ENCODE data around the gene EBPL.

Gene EBPL

DNA sequence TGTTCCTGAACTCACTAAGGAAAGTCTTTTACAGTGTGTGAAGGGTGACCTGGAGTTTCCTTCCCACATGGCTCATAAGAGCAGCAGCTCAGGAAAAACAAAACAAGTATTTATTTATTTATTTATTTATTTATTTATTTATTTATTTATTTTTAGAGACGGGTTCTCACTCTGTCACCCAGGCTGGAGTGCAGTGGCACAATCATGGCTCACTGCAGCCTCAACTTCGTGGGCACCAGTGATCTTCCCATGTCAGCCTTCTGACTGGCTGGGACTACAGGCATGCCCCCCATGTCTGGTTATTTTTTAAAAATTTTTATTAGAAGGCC lies 52.6 kb downstream of the EBPL start:
- TF ChIP-seq SIN3A (IDR thresholded peaks at IDR 0.05; ENCODE audit: borderline replicate concordance, insufficient read depth, low read length), result no peak
- no peak for TF ChIP-seq REST (IDR thresholded peaks at IDR 0.05; ENCODE audit: insufficient read depth in 1 of 2, low read depth in 2 of 2, low read length in 2 of 2)
- TF ChIP-seq FOXP2 (optimal IDR thresholded peaks at IDR 0.05; ENCODE audit: borderline replicate concordance, extremely low read depth, extremely low read length, insufficient read depth), result no peak
- TF ChIP-seq TAF1 (IDR thresholded peaks at IDR 0.05; ENCODE audit: borderline replicate concordance, insufficient read depth, low read length), result no peak
- no peak for TF ChIP-seq POLR2AphosphoS5 (IDR thresholded peaks at IDR 0.05; ENCODE audit: low read depth, low read length)

GRCh38 chr13:49638030-49638743 lies 53.1 kb downstream of the EBPL start:
- TF ChIP-seq SIN3A (IDR thresholded peaks at IDR 0.05; ENCODE audit: borderline replicate concordance, insufficient read depth, low read length) (no peak), REST (IDR thresholded peaks at IDR 0.05; ENCODE audit: insufficient read depth in 1 of 2, low read depth in 2 of 2, low read length in 2 of 2) (no peak), TAF1 (IDR thresholded peaks at IDR 0.05; ENCODE audit: borderline replicate concordance, insufficient read depth, low read length) (no peak), FOXP2 (optimal IDR thresholded peaks at IDR 0.05; ENCODE audit: borderline replicate concordance, extremely low read depth, extremely low read length, insufficient read depth) (no peak), POLR2AphosphoS5 (IDR thresholded peaks at IDR 0.05; ENCODE audit: low read depth, low read length) (no peak)

DNA sequence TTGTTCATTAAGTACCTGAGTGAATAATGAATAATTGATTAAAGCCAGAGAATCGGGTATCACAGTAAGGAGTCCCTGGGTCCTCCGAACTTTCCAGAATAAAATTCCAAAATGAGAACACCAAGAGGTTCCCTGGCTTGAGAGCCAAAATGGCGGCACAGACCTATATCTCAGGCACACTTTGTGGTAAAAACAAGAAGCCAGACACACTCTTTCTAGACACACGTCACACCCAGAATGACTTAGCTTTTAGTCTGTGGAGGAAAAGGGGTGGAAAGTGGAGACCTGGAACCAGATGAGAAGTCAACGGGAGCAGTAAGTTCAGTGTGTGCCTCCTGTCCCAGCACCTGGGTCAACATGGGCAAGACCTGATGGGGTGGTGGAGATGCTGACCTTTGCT lies 54.6 kb downstream of the EBPL start:
- TF ChIP-seq POLR2AphosphoS5 (IDR thresholded peaks at IDR 0.05; ENCODE audit: low read depth, low read length) (no peak), TAF1 (IDR thresholded peaks at IDR 0.05; ENCODE audit: borderline replicate concordance, insufficient read depth, low read length) (no peak), SIN3A (IDR thresholded peaks at IDR 0.05; ENCODE audit: borderline replicate concordance, insufficient read depth, low read length) (no peak), REST (IDR thresholded peaks at IDR 0.05; ENCODE audit: insufficient read depth in 1 of 2, low read depth in 2 of 2, low read length in 2 of 2) (no peak), FOXP2 (optimal IDR thresholded peaks at IDR 0.05; ENCODE audit: borderline replicate concordance, extremely low read depth, extremely low read length, insufficient read depth) (no peak)

GRCh38 chr13:49635599-49636433 lies 55.5 kb downstream of the EBPL start:
- no peak for TF ChIP-seq REST (IDR thresholded peaks at IDR 0.05; ENCODE audit: insufficient read depth in 1 of 2, low read depth in 2 of 2, low read length in 2 of 2)
- TF ChIP-seq TAF1 (IDR thresholded peaks at IDR 0.05; ENCODE audit: borderline replicate concordance, insufficient read depth, low read length), result no peak
- TF ChIP-seq FOXP2 (optimal IDR thresholded peaks at IDR 0.05; ENCODE audit: borderline replicate concordance, extremely low read depth, extremely low read length, insufficient read depth), result no peak
- TF ChIP-seq POLR2AphosphoS5 (IDR thresholded peaks at IDR 0.05; ENCODE audit: low read depth, low read length), result no peak
- no peak for TF ChIP-seq SIN3A (IDR thresholded peaks at IDR 0.05; ENCODE audit: borderline replicate concordance, insufficient read depth, low read length)
